IMR-90 (cell line): ENCODE results near the gene OR2AG2. TPM values are rescaled to one million over a fixed set of nuclear protein-coding genes. Genes with fewer than 3 reads are reported as not detected.

ENCODE experiments used
- ATAC-seq: fragments of 200-7000 bp; cut with Tn5 transposase; 2 replicates; pipeline ENCODE4 v1.9.1; 2020; ENCODE audit warnings: low read depth, mild to moderate bottlenecking, moderate library complexity
- BruUV-seq: library from RNA; stranded (reverse); fragments of 400-500 nt; replicated peaks from 2 replicates; lab custom pipeline; 2021; lab: Mats Ljungman, UMichigan
- CTCF ChIA-PET: fragments of 300-600 bp; formaldehyde crosslinking; extraction: SDS; loops from one replicate; lab custom pipeline; 2021; ENCODE audit warnings: antibody characterized with exemption; lab: Yijun Ruan, JAX
- POLR2A ChIA-PET: fragments of 300-600 bp; sonication (Branson Sonifier 250); formaldehyde crosslinking; loops from one replicate; lab custom pipeline; 2022; ENCODE audit warnings: antibody characterized with exemption; ENCODE audit not compliant: unreplicated experiment; lab: Charles Lee
- DNase-seq: peaks from one replicate; pipeline ENCODE4 v3.0.0; 2013
- H2AFZ ChIP-seq: replicated peaks from 2 replicates; pipeline ENCODE3; 2013; ENCODE audit warnings: low read length, mild to moderate bottlenecking; ENCODE audit not compliant: poor library complexity
- H2AK5ac ChIP-seq: 2 replicates; pipeline ENCODE4 v1.6.1; 2013; ENCODE audit warnings: low read depth, low read length, inconsistent platforms
- H2AK9ac ChIP-seq: replicated peaks from 2 replicates; pipeline ENCODE3; 2013; ENCODE audit warnings: mild to moderate bottlenecking, low read depth, low read length, moderate library complexity; ENCODE audit not compliant: poor library complexity
- H2BK120ac ChIP-seq: 2 replicates; pipeline ENCODE4 v1.6.1; 2013; ENCODE audit warnings: low read depth, low read length, inconsistent platforms
- H2BK15ac ChIP-seq: 3 replicates; pipeline ENCODE4 v1.6.1; 2013; ENCODE audit warnings: low read depth, low read length, inconsistent platforms
- H2BK20ac ChIP-seq: 2 replicates; pipeline ENCODE4 v1.6.1; 2013; ENCODE audit warnings: low read depth, mild to moderate bottlenecking, inconsistent platforms, low read length, moderate library complexity
- H2BK5ac ChIP-seq: 2 replicates; pipeline ENCODE4 v1.6.1; 2013; ENCODE audit warnings: mild to moderate bottlenecking, low read depth, low read length, inconsistent platforms; ENCODE audit not compliant: poor library complexity, severe bottlenecking
- H3K14ac ChIP-seq: replicated peaks from 2 replicates; pipeline ENCODE4 v1.6.1; 2013; ENCODE audit warnings: low read depth, low read length, inconsistent platforms
- H3K18ac ChIP-seq: 2 replicates; pipeline ENCODE4 v1.6.1; 2013; ENCODE audit warnings: low read depth, low read length, control low read depth
- H3K23ac ChIP-seq: 2 replicates; pipeline ENCODE4 v1.6.1; 2013; ENCODE audit warnings: low read depth, low read length, inconsistent platforms
- H3K27ac ChIP-seq: 2 replicates; pipeline ENCODE4 v1.5.1; 2013; ENCODE audit warnings: mild to moderate bottlenecking, control low read depth, low read length; ENCODE audit not compliant: insufficient read depth
- H3K27me3 ChIP-seq: 2 replicates; pipeline ENCODE4 v1.6.1; 2013; ENCODE audit warnings: low read length; ENCODE audit not compliant: control insufficient read depth, insufficient read depth
- H3K36me3 ChIP-seq: 2 replicates; pipeline ENCODE4 v1.6.1; 2013; ENCODE audit warnings: low read length, mixed read lengths; ENCODE audit not compliant: control insufficient read depth, insufficient read depth
- H3K4ac ChIP-seq: 2 replicates; pipeline ENCODE4 v1.6.1; 2013; ENCODE audit warnings: low read depth, low read length, inconsistent platforms
- H3K4me1 ChIP-seq: 2 replicates; pipeline ENCODE4 v1.6.1; 2013; ENCODE audit warnings: low read length, mixed read lengths; ENCODE audit not compliant: control insufficient read depth, insufficient read depth
- H3K4me2 ChIP-seq: 2 replicates; pipeline ENCODE4 v1.6.1; 2013; ENCODE audit warnings: low read depth, mild to moderate bottlenecking, control low read depth, low read length, moderate library complexity
- H3K4me3 ChIP-seq: 2 replicates; pipeline ENCODE4 v1.5.1; 2013; ENCODE audit warnings: low read depth, mild to moderate bottlenecking, control low read depth, low read length, moderate library complexity; ENCODE audit not compliant: insufficient read depth
- H3K56ac ChIP-seq: 2 replicates; pipeline ENCODE4 v1.6.1; 2013; ENCODE audit warnings: low read length, inconsistent platforms; ENCODE audit not compliant: insufficient read depth; ENCODE audit errors: extremely low read depth
- H3K79me1 ChIP-seq, 2 experiments: 2 replicates each; pipeline ENCODE4 v1.6.1; 2013; ENCODE audit warnings: low read length in 2 of 2, inconsistent platforms in 1 of 2, low read depth in 1 of 2
- H3K9ac ChIP-seq: 2 replicates; pipeline ENCODE4 v1.6.1; 2013; ENCODE audit warnings: low read depth, low read length, control low read depth
- H3K9me1 ChIP-seq: 2 replicates; pipeline ENCODE4 v1.6.1; 2013; ENCODE audit warnings: low read length, inconsistent platforms; ENCODE audit not compliant: insufficient read depth
- H3K9me3 ChIP-seq: 2 replicates; pipeline ENCODE4 v1.6.1; 2013; ENCODE audit warnings: low read length; ENCODE audit not compliant: control insufficient read depth, insufficient read depth
- H4K20me1 ChIP-seq: 2 replicates; pipeline ENCODE4 v1.6.1; 2013; ENCODE audit warnings: low read length, inconsistent platforms; ENCODE audit not compliant: insufficient read depth
- H4K5ac ChIP-seq: 2 replicates; pipeline ENCODE4 v1.6.1; 2013; ENCODE audit warnings: mild to moderate bottlenecking, low read depth, low read length, control low read depth
- H4K8ac ChIP-seq, 2 experiments: 2 replicates each; pipeline ENCODE4 v1.6.1; 2013; ENCODE audit warnings: low read depth in 2 of 2, low read length in 2 of 2, control low read depth in 1 of 2, inconsistent platforms in 1 of 2
- H4K91ac ChIP-seq: 2 replicates; pipeline ENCODE4 v1.6.1; 2013; ENCODE audit warnings: low read depth, low read length, inconsistent platforms; ENCODE audit not compliant: insufficient read depth
- BHLHE40 ChIP-seq: fragments of 150-350 bp; IDR thresholded peaks from 2 replicates; pipeline ENCODE4 v1.6.1; 2016; ENCODE audit warnings: mild to moderate bottlenecking, low read depth, low read length
- CEBPB ChIP-seq: IDR thresholded peaks from 2 replicates; pipeline ENCODE4 v1.6.1; 2012; ENCODE audit warnings: low read depth, low read length, improper control_type of control experiment
- CHD1 ChIP-seq: IDR thresholded peaks from 2 replicates; pipeline ENCODE4 v1.6.1; 2012; ENCODE audit warnings: low read depth, low read length, improper control_type of control experiment
- ELK1 ChIP-seq: fragments of 150-350 bp; IDR thresholded peaks from 2 replicates; pipeline ENCODE4 v1.6.1; 2016; ENCODE audit warnings: low read depth, mild to moderate bottlenecking, low read length, moderate library complexity, borderline replicate concordance
- MAFK ChIP-seq: IDR thresholded peaks from 2 replicates; pipeline ENCODE4 v1.6.1; 2012; ENCODE audit warnings: low read depth, low read length, improper control_type of control experiment
- MAZ ChIP-seq: IDR thresholded peaks from 2 replicates; pipeline ENCODE4 v1.6.1; 2012; ENCODE audit warnings: low read depth, mild to moderate bottlenecking, low read length, improper control_type of control experiment, moderate library complexity, borderline replicate concordance
- NFE2L2 ChIP-seq: fragments of 150-350 bp; IDR thresholded peaks from 2 replicates; pipeline ENCODE4 v1.6.1; 2016; ENCODE audit warnings: low read depth, mild to moderate bottlenecking, low read length
- POLR2A ChIP-seq: IDR thresholded peaks from 2 replicates; pipeline ENCODE4 v1.6.1; 2012; ENCODE audit warnings: mild to moderate bottlenecking, low read depth, low read length
- RCOR1 ChIP-seq: IDR thresholded peaks from 2 replicates; pipeline ENCODE4 v1.6.1; 2012; ENCODE audit warnings: mild to moderate bottlenecking, low read length, improper control_type of control experiment; ENCODE audit not compliant: insufficient replicate concordance
- SMC3 ChIP-seq: fragments of 150-350 bp; IDR thresholded peaks from 2 replicates; pipeline ENCODE4 v1.6.1; 2016; ENCODE audit warnings: low read depth, mild to moderate bottlenecking, antibody characterized with exemption, low read length, moderate library complexity
- WGBS, 2 experiments: methylation state at CpG; one replicate each; pipeline versions ENCODE4 v1.1.5 to v1.1.7; 2013; ENCODE audit warnings: missing lambda C conversion rate in 2 of 2; ENCODE audit not compliant: insufficient read length in 1 of 2; ENCODE audit errors: extremely low coverage in 2 of 2; 5-methylcytosine and 5-hydroxymethylcytosine counted together
- dilution Hi-C: fragments of 300-500 bp; cut with HindIII; formaldehyde crosslinking; loops from one replicate; pipeline ENCODE4 v1.14.3; 2018; ENCODE audit warnings: low sequenced_read_pairs; ENCODE audit not compliant: unreplicated experiment
- in situ Hi-C: fragments of 300-500 bp; cut with MboI; formaldehyde crosslinking; loops from 3 replicates; pipeline ENCODE4 v1.14.3; 2019; ENCODE audit warnings: low sequenced_read_pairs, inconsistent platforms, mixed read lengths
- intact Hi-C: fragments of 100-400 bp; cut with micrococcal nuclease; formaldehyde crosslinking; loops from 2 replicates; pipeline ENCODE4 v1.10.0; 2022
- polyA plus RNA-seq, 3 experiments: library from polyadenylated mRNA; depleted of rRNA; stranded (reverse); fragments of >200 nt; gene quantifications; 2 replicates each; pipeline ENCODE4 v1.2.3, GENCODE V29; 2012; ENCODE audit warnings: low replicate concordance in 1 of 3
- total RNA-seq: library from RNA; depleted of rRNA; stranded (reverse); fragments of >200 nt; gene quantifications from 2 replicates; pipeline ENCODE4 v1.2.3, GENCODE V29; 2012

The OR2AG2 gene
- total and polyA plus RNA-seq, 2 of the 4 experiments (the other 2 are of a cell fraction), result 0.22 to 0.54 TPM

GRCh38 chr11:6746626-6747025, 25.1 kb downstream of the OR2AG2 start:
- in situ Hi-C loops (no loop called here), dilution Hi-C loops (no loop called here), intact Hi-C loops (no loop called here)
- POLR2A ChIA-PET, result no interaction called here
- no CpG with 5 or more reads among the region's 1 CpG for WGBS, 2 experiments
- Histone ChIP-seq H2BK20ac (no peak overlapping the region), H4K91ac (no peak overlapping the region), H3K79me1 (no peaks in the 10 kb centered on the region), H3K4me1 (no peaks in the 10 kb centered on the region), H3K27me3 (peaks cover 2% of the 10 kb centered on the region; the same call in 1 of the 2 replicates), H2BK120ac (no peak overlapping the region), H3K4me2 (no peak overlapping the region), H4K8ac (no peak overlapping the region), H2AK5ac (no peak overlapping the region), H3K56ac (no peak overlapping the region), H3K36me3 (no peaks in the 10 kb centered on the region), H2BK15ac (no peak overlapping the region), H4K20me1 (no peaks in the 10 kb centered on the region), H3K9me3 (no peaks in the 10 kb centered on the region), H3K4me3 (no peak overlapping the region), H3K18ac (no peak overlapping the region), H3K14ac (no peak overlapping the region), H4K5ac (no peak overlapping the region), H3K4ac (no peak overlapping the region), H3K9ac (no peak overlapping the region), H3K27ac (no peak overlapping the region), H2AK9ac (no peak overlapping the region), H3K23ac (no peak overlapping the region), H2AFZ (no peak overlapping the region), H3K9me1 (no peaks in the 10 kb centered on the region), H2BK5ac (no peak overlapping the region)
- CTCF ChIA-PET, result interaction anchor here (2.2 to 2.5 kb wide), 2 partner anchors 9 to 10 kb away, joined by 9 to 17 read pairs; no protein-coding TSS in a partner anchor
- no peak for DNase-seq
- no peak for TF ChIP-seq RCOR1
- TF ChIP-seq POLR2A, result no peak
- no peak for TF ChIP-seq BHLHE40
- TF ChIP-seq CEBPB, result no peak
- TF ChIP-seq MAFK, result no peak
- no peak for TF ChIP-seq NFE2L2
- TF ChIP-seq SMC3, result no peak
- no peak for TF ChIP-seq ELK1
- no peak for TF ChIP-seq MAZ
- no peak for TF ChIP-seq CHD1
- ATAC-seq, result no peak
- BruUV-seq, result no TSS peak
